A549 (cell line): ENCODE measurements around the gene ST6GAL1.

Experiments
- CHD2 ChIP-seq: fragments of 150-350 bp; IDR thresholded peaks from 2 replicates; pipeline ENCODE4 v1.6.1; 2014; ENCODE audit warnings: low read length; ENCODE audit not compliant: partially characterized antibody
- EP300 ChIP-seq, 2 experiments: fragments of >200 bp; sonication (Bioruptor Twin); formaldehyde crosslinking; IDR thresholded peaks; 2 replicates in 1 of 2; 3 replicates in 1 of 2; pipeline ENCODE4 v1.6.1; 2016 to 2017
- KDM5A ChIP-seq: fragments of 200-600 bp; sonication (generic); IDR thresholded peaks from 2 replicates; pipeline ENCODE4 v1.6.1; 2016; ENCODE audit warnings: antibody characterized with exemption, mild to moderate bottlenecking
- MAZ ChIP-seq: fragments of 150-350 bp; IDR thresholded peaks from 2 replicates; pipeline ENCODE4 v1.6.1; 2014; ENCODE audit warnings: antibody characterized with exemption, low read depth, low read length, borderline replicate concordance
- RFX5 ChIP-seq: fragments of 450-650 bp; IDR thresholded peaks from 2 replicates; pipeline ENCODE4 v1.7.1; 2014; ENCODE audit warnings: antibody characterized with exemption, mild to moderate bottlenecking, moderate library complexity
- TF ChIP-seq, protein P1 (sequence below): fragments of >200 bp; sonication (Bioruptor Twin); formaldehyde crosslinking; IDR thresholded peaks from 3 replicates; pipeline ENCODE4 v1.5.1; 2016
- TF ChIP-seq, protein P2 (sequence below): fragments of 200-600 bp; sonication (generic); IDR thresholded peaks from 2 replicates; pipeline ENCODE4 v1.6.1; 2016; ENCODE audit warnings: antibody characterized with exemption, mild to moderate bottlenecking, moderate library complexity

DNA sequence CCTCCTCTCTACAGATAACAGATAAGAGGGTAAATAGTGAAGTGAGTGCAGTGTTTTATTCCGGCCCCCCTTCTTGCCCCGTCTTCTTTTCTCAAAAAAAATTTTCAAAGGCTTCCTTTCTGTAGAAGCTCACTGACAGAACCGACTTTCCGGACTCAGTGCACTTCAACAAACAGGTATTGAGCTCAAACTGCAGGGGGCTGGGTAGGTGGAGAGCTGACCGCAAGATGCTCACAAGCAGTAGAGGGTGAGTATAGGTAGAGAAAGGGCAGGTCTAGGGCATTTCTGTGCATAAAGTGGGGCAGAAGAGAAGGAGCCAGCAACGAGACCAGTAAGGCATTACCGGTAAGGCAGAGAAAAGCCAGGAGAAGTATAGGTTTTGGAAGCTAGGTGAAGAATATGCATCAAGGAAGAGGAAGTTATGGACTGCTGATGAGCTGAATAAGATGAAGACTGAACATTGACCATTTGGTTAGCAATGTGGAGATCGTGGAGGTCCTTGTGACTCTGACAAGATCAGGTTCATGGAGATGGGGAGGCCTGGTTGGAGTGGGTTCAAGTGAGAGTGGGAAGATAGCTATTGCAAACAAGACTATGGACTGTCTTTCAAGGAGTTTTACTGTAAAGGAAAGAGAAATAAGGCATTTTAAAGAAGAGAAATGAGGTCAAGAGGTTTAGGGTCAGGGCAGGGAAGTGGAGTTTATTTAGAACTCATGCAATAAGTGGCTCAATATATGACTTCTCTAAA lies 97.4 kb downstream of the ST6GAL1 start:
- TF ChIP-seq RFX5: no peak
- no peak for TF ChIP-seq MAZ
- TF ChIP-seq, protein P1, sequence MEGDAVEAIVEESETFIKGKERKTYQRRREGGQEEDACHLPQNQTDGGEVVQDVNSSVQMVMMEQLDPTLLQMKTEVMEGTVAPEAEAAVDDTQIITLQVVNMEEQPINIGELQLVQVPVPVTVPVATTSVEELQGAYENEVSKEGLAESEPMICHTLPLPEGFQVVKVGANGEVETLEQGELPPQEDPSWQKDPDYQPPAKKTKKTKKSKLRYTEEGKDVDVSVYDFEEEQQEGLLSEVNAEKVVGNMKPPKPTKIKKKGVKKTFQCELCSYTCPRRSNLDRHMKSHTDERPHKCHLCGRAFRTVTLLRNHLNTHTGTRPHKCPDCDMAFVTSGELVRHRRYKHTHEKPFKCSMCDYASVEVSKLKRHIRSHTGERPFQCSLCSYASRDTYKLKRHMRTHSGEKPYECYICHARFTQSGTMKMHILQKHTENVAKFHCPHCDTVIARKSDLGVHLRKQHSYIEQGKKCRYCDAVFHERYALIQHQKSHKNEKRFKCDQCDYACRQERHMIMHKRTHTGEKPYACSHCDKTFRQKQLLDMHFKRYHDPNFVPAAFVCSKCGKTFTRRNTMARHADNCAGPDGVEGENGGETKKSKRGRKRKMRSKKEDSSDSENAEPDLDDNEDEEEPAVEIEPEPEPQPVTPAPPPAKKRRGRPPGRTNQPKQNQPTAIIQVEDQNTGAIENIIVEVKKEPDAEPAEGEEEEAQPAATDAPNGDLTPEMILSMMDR: no peak
- TF ChIP-seq KDM5A: no peak
- no peak for TF ChIP-seq CHD2
- TF ChIP-seq, protein P2, sequence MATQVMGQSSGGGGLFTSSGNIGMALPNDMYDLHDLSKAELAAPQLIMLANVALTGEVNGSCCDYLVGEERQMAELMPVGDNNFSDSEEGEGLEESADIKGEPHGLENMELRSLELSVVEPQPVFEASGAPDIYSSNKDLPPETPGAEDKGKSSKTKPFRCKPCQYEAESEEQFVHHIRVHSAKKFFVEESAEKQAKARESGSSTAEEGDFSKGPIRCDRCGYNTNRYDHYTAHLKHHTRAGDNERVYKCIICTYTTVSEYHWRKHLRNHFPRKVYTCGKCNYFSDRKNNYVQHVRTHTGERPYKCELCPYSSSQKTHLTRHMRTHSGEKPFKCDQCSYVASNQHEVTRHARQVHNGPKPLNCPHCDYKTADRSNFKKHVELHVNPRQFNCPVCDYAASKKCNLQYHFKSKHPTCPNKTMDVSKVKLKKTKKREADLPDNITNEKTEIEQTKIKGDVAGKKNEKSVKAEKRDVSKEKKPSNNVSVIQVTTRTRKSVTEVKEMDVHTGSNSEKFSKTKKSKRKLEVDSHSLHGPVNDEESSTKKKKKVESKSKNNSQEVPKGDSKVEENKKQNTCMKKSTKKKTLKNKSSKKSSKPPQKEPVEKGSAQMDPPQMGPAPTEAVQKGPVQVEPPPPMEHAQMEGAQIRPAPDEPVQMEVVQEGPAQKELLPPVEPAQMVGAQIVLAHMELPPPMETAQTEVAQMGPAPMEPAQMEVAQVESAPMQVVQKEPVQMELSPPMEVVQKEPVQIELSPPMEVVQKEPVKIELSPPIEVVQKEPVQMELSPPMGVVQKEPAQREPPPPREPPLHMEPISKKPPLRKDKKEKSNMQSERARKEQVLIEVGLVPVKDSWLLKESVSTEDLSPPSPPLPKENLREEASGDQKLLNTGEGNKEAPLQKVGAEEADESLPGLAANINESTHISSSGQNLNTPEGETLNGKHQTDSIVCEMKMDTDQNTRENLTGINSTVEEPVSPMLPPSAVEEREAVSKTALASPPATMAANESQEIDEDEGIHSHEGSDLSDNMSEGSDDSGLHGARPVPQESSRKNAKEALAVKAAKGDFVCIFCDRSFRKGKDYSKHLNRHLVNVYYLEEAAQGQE: no peak
- TF ChIP-seq EP300 (IDR thresholded peaks at IDR 0.05): no peak
